Dendritic cell treated with granulocyte-macrophage colony-stimulating factor and Interleukin-4, amounts not matched to agents 40 ng/mL and 50 ng/mL, for 4 days (primary cell): ENCODE results near the gene HTR3A.

ENCODE experiments used
- H3K27ac Mint-ChIP-seq: one replicate; pipeline ENCODE4 v1.8.0; 2022; ENCODE audit warnings: mild to moderate bottlenecking, mixed read lengths
- H3K27me3 Mint-ChIP-seq: one replicate; pipeline ENCODE4 v1.8.0; 2022; ENCODE audit warnings: mild to moderate bottlenecking, mixed read lengths
- H3K36me3 Mint-ChIP-seq: one replicate; pipeline ENCODE4 v1.8.0; 2022; ENCODE audit warnings: low read depth, mixed read lengths
- H3K4me1 Mint-ChIP-seq: one replicate; pipeline ENCODE4 v1.8.0; 2022; ENCODE audit warnings: low read depth, mixed read lengths
- H3K4me3 Mint-ChIP-seq: one replicate; pipeline ENCODE4 v1.8.0; 2022; ENCODE audit warnings: mild to moderate bottlenecking, moderate library complexity, mixed read lengths
- H3K9me3 Mint-ChIP-seq: one replicate; pipeline ENCODE4 v1.8.0; 2022; ENCODE audit warnings: mixed read lengths
- intact Hi-C: fragments of 100-400 bp; cut with micrococcal nuclease; formaldehyde crosslinking; loops from one replicate; pipeline ENCODE4 v1.15.0; 2022

Gene HTR3A

DNA sequence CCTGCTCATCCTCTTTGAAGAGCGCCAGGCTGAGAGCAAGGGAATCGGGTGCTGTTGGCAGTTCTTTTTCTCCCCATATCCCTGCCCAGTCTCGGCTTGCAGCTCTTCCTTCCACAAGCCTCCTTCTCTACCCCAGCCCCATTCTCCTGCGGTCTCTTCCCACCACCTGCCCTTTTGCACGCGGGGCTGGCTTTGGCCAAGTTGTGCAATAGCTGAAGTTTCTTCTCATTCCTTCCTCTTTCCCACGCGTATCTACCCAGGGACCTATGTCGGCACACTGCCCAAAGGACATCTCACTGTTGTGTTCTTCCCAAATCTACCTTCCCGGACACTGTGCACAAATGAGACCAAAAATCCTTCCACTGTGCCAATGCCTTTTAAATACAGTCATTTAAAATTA is 22.3 kb upstream of the HTR3A start:
- Mint-ChIP-seq H3K36me3 (no peaks in the 10 kb centered on the region), H3K27ac (no peak overlapping the region), H3K4me1 (peaks cover 26% of the 10 kb centered on the region), H3K4me3 (no peak overlapping the region), H3K9me3 (no peaks in the 10 kb centered on the region), H3K27me3 (peaks cover 2% of the 10 kb centered on the region)
- intact Hi-C loops = no loop called here

DNA sequence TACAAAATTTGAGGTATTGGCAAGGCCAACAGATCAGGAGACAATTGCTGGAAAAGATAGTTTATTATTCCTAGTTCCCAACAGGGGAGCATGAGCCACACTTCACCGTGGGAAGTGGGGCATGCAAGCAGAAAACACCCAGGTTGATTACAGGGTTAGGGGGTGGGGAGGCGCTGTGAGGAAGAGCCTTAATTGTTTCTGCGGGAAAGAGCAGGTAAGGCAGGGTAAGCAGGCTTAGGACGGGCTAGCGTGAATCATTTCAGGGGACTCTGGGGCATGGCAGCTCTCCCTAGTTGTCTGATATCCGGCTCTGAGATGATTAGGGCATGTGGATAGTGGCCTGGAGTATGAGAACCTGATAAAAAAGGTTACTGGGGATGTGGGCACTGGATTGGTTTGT is 20.7 kb upstream of the HTR3A start:
- peaks cover 2% of the 10 kb centered on the region for H3K27me3 Mint-ChIP-seq
- no peaks in the 10 kb centered on the region for H3K36me3 Mint-ChIP-seq
- peaks cover 24% of the 10 kb centered on the region for H3K4me1 Mint-ChIP-seq
- H3K27ac Mint-ChIP-seq = no peak overlapping the region
- no peaks in the 10 kb centered on the region for H3K9me3 Mint-ChIP-seq
- H3K4me3 Mint-ChIP-seq = no peak overlapping the region
- intact Hi-C loops = no loop called here

DNA sequence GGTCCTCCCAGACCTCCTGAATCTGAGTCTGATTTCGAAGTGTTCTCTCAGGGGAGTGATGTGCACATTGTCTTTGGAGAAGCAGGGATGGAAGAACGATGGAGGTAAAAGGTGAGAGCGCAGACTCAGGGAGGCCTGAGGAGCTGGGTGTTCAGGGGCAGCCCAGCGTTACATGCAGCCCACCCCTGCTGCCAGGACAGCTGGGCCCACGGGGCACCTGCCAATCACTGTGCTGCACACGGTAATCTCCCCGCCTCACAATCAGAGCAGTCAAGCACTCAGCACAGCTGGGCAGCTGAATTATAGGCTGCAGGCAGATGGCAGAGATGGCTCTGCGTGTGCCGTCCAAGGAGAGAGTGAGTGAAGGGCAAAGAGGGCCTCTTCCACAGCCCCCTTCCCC is 17.9 kb upstream of the HTR3A start:
- Mint-ChIP-seq H3K4me3 (no peak overlapping the region), H3K36me3 (no peaks in the 10 kb centered on the region), H3K9me3 (no peaks in the 10 kb centered on the region), H3K27me3 (no peaks in the 10 kb centered on the region), H3K4me1 (peaks cover 30% of the 10 kb centered on the region), H3K27ac (no peak overlapping the region)
- intact Hi-C loops = no loop called here

DNA sequence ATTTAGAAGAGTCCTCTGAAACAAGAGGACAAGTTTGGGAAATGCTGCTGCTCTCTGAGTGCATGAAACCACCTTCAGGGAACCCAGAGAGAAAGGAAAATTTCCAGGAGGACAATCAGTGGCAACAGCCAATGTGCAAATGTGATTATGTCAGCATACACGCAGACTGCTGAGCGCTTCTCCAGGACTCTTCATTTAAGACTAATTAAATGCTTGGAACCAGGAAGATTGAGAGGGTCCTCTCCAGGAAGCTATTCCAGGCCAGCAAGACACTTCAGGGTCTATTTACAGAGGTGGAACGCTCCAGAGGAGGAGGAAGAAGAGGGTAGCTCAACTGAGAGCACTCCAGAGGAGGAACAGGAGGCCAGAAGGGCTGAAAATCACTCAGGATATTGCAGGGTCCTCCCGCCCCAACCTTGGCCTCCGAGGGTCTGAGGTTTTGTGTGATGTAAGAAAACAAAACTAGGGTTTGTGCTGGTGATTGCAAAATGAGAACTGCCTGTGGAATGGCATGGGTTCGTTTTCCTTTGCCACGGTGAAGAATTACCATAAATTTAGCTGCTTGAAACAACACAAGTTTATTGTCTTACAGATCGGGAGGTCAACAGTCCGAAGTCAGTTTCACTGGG is 14.1 kb upstream of the HTR3A start:
- intact Hi-C loops = no loop called here
- no peaks in the 10 kb centered on the region for H3K36me3 Mint-ChIP-seq
- H3K4me3 Mint-ChIP-seq = no peak overlapping the region
- H3K27me3 Mint-ChIP-seq = no peaks in the 10 kb centered on the region
- H3K4me1 Mint-ChIP-seq = peaks cover 22% of the 10 kb centered on the region
- H3K9me3 Mint-ChIP-seq = no peaks in the 10 kb centered on the region
- no peak overlapping the region for H3K27ac Mint-ChIP-seq

DNA sequence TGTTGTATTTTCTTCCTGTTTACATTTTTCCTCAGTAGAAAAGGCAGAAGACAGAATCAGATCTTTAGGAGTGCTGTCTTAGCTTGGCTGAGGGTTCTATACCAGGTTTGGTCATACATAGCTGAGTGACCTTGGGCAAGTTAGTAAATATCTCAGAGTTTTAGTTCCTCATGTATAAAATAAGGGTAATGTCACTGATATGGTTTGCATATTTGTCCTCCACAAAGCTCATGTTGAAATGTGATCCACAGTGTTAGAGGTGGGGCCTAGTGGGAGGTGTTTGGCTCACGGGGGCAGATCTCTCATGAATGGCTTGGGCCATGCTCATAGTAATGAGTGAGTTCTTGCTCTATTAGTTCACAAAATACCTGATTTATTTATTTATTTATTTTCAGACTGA is 7.5 kb upstream of the HTR3A start:
- intact Hi-C loops = no loop called here
- H3K27me3 Mint-ChIP-seq = no peaks in the 10 kb centered on the region
- no peaks in the 10 kb centered on the region for H3K36me3 Mint-ChIP-seq
- no peaks in the 10 kb centered on the region for H3K4me1 Mint-ChIP-seq
- H3K27ac Mint-ChIP-seq = no peak overlapping the region
- H3K4me3 Mint-ChIP-seq = no peak overlapping the region
- H3K9me3 Mint-ChIP-seq = no peaks in the 10 kb centered on the region

DNA sequence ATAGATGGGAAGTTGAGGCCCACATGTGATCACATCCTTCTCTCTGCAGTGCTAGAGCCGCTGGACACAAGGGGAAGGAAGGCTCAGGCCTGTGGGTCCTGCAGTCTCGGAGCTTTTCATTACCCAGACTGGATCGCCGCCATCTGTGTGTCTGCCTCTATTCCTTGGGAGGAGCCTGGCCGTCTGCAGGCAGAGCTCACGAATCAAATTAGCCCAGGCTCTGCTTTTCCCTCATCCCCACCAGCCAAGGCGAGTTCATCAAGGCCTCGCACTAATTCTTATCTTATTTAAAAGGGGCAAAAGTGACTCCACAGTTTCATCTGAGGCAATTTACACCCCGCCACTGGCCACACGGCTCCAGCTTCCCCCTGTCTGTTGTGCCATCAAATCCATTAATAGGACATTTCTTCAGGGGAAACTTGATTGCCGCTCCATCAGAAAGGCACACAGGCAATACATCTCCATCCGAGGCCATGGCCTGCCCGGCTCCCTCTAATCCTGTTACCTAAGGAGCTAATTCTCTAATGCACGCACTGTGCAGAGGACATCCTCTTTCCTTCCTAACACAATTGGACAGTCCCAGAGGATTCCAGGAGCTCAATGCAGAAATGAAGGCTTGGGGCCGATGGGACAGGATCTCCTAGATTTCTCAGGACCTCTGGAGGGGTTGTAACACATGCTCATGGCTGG is 3.3 kb upstream of the HTR3A start:
- H3K4me3 Mint-ChIP-seq = no peak overlapping the region
- peaks cover 2% of the 10 kb centered on the region for H3K27me3 Mint-ChIP-seq
- intact Hi-C loops = no loop called here
- peaks cover 2% of the 10 kb centered on the region for H3K4me1 Mint-ChIP-seq
- H3K9me3 Mint-ChIP-seq = no peaks in the 10 kb centered on the region
- H3K36me3 Mint-ChIP-seq = no peaks in the 10 kb centered on the region
- no peak overlapping the region for H3K27ac Mint-ChIP-seq

DNA sequence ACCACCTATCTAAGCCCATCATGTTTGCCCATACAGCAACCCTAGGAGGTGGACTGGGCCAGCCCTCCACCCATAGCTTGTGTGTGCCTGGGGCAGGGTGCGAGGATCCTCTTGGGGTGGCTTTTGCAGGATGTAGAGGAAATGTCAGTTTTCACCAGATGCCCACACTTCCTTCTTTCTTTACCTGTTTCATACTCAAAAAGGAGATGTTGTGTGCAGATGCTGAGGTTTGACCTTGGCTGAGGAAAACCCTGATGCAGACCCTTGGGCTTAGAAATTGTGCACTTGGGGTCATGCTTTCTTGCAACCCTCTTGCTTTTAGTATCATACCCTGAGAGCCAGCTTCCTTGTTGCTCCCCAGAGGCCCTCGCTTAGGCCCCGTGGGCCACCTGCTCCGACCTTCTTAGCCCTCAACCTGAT is 2.2 kb downstream of the HTR3A start:
- H3K36me3 Mint-ChIP-seq = no peaks in the 10 kb centered on the region
- no peak overlapping the region for H3K4me3 Mint-ChIP-seq
- peaks cover 2% of the 10 kb centered on the region for H3K27me3 Mint-ChIP-seq
- H3K4me1 Mint-ChIP-seq = peaks cover 14% of the 10 kb centered on the region
- intact Hi-C loops = no loop called here
- no peaks in the 10 kb centered on the region for H3K9me3 Mint-ChIP-seq
- H3K27ac Mint-ChIP-seq = no peak overlapping the region

DNA sequence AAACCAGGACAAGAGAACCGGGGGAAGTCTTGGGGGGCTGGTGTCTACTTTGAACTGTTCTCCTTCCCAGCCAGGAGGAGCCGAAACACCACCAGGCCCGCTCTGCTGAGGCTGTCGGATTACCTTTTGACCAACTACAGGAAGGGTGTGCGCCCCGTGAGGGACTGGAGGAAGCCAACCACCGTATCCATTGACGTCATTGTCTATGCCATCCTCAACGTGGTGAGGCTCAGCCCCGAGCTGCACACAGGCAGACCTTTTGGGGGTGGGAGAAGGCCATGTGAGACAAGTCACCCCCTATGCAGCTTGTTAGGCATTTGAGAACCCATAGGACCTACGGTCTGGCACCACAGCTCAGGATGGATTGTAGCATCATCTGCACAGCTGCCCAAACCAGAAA is 2.8 kb downstream of the HTR3A start:
- Mint-ChIP-seq H3K27ac (no peak overlapping the region), H3K36me3 (no peaks in the 10 kb centered on the region), H3K4me1 (peaks cover 14% of the 10 kb centered on the region), H3K9me3 (no peaks in the 10 kb centered on the region), H3K27me3 (peaks cover 2% of the 10 kb centered on the region), H3K4me3 (no peak overlapping the region)
- intact Hi-C loops = no loop called here

DNA sequence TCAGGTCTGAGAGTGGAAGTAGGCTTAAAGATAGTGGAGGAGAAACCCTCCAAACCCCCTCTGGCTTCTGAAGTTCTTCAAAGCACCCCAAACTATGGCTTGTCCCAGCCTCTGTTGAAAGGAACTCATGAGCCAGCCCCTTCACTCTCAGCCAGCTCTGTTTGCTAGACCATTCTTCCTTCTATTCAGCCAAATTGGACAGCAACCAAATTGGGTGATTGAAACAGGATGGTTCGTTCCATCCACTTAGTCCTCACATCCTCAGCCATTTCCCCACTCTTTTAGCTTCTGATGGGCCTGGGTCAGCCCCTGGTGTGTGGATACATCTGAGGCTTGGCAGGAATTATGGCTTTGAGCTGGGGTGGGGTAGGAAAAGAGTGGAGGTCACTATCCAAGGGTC is 4.5 kb downstream of the HTR3A start:
- intact Hi-C loops = no loop called here
- Mint-ChIP-seq H3K36me3 (no peaks in the 10 kb centered on the region), H3K27me3 (peaks cover 2% of the 10 kb centered on the region)

DNA sequence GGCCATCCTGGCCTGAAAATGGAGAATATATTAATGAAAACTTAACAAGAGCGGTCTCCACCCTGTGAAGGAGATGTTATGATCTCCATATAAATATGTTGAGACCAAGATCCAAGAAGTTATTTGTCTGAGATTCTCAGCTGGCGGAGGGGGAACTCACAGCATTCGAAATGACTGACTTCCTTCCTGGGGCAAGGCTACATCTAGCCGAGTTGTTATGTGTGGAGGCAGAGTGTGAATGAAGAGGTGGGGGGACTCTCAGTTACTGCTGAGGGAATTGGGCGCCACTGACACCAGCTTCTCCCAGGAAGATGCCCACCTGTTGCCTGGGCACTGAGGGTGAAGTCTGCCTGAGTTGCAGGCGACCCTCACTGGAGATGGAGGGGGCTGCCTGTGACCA is 5.9 kb downstream of the HTR3A start:
- Mint-ChIP-seq H3K4me1 (peaks cover 14% of the 10 kb centered on the region), H3K27me3 (peaks cover 2% of the 10 kb centered on the region), H3K9me3 (no peaks in the 10 kb centered on the region), H3K4me3 (no peak overlapping the region), H3K36me3 (no peaks in the 10 kb centered on the region), H3K27ac (no peak overlapping the region)
- intact Hi-C loops = no loop called here

More for the DNA sequence above, 4.5 kb downstream of the HTR3A start:
- Mint-ChIP-seq H3K4me1 (peaks cover 14% of the 10 kb centered on the region), H3K27ac (no peak overlapping the region), H3K9me3 (no peaks in the 10 kb centered on the region), H3K4me3 (no peak overlapping the region)

DNA sequence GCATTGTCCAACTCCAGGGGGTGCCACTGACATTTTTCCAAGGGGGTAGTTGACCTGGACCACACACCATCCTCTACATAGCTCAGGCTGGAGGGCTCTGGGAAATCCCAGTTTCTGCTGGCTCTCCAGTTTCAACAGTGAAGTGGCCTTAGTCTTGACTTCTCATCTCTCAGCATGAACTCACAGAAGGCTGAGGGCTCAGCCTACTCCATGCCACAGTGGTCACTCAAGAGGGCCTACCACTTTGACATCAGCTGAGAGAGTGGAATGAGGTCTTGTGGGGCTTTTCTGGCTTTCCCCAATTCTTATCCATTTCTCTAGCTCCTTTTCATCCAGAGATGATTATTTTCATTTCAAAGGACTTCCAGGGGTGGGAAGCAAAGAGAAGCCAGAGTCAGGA is 7.4 kb downstream of the HTR3A start:
- Mint-ChIP-seq H3K4me1 (peaks cover 5% of the 10 kb centered on the region), H3K9me3 (no peaks in the 10 kb centered on the region), H3K27ac (no peak overlapping the region), H3K4me3 (no peak overlapping the region), H3K27me3 (no peaks in the 10 kb centered on the region), H3K36me3 (no peaks in the 10 kb centered on the region)
- intact Hi-C loops = no loop called here

DNA sequence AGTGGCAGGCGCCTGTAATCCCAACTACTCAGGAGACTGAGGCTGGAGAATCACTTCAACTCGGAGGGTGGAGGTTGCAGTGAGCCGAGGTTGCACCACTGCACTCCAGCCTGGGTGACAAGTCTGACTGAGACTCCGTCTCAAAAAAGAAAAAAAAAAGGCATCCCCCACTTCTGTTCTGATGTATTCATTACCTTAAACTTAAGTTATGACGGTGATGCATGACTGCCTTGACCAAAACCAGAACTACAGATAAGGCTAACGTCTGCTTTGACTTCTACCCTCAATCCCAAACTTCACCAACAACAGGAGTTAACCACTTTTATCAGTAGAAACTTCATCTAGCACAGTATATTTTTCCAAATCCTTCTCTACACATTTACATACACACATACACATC is 9.9 kb downstream of the HTR3A start:
- Mint-ChIP-seq H3K27me3 (no peaks in the 10 kb centered on the region), H3K27ac (no peak overlapping the region), H3K9me3 (no peaks in the 10 kb centered on the region), H3K4me3 (no peak overlapping the region), H3K36me3 (no peaks in the 10 kb centered on the region), H3K4me1 (no peaks in the 10 kb centered on the region)
- intact Hi-C loops = no loop called here

DNA sequence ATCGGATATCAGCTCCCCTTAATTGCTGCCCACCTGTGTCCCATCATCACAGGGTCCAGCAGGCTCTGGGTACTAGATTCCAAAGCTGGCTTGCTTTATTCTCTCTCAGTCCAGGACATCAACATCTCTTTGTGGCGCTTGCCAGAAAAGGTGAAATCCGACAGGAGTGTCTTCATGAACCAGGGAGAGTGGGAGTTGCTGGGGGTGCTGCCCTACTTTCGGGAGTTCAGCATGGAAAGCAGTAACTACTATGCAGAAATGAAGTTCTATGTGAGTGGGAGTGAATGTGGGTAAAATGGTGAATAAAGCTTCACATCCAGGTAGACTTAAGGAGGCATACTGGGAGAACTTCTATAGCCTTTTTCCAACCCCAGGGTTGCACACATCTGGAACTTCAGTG is 11.0 kb downstream of the HTR3A start:
- H3K9me3 Mint-ChIP-seq = no peaks in the 10 kb centered on the region
- no peak overlapping the region for H3K4me3 Mint-ChIP-seq
- no peaks in the 10 kb centered on the region for H3K27me3 Mint-ChIP-seq
- no peaks in the 10 kb centered on the region for H3K4me1 Mint-ChIP-seq
- H3K27ac Mint-ChIP-seq = no peak overlapping the region
- intact Hi-C loops = no loop called here
- H3K36me3 Mint-ChIP-seq = no peaks in the 10 kb centered on the region

DNA sequence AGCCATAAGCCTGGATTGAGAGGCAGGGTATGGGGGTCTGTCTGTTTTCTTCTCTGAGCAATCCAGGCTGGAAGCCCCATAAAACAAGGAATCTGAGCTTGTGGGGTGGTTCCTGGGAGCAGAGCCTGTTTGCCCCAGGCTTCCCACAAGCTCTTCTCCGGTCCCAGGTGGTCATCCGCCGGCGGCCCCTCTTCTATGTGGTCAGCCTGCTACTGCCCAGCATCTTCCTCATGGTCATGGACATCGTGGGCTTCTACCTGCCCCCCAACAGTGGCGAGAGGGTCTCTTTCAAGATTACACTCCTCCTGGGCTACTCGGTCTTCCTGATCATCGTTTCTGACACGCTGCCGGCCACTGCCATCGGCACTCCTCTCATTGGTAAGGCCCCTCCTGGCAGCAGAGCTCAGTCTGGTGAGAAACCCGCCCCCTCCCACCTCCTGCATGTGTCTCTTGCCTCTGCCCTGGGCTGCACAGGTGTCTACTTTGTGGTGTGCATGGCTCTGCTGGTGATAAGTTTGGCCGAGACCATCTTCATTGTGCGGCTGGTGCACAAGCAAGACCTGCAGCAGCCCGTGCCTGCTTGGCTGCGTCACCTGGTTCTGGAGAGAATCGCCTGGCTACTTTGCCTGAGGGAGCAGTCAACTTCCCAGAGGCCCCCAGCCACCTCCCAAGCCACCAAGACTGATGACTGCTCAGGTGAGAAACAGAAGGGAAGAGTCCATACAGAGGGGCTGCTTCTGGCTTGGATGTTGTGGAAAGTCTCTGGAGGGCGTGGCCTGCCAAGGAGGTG is 11.6 kb downstream of the HTR3A start:
- Mint-ChIP-seq H3K27me3 (peaks cover 1% of the 10 kb centered on the region), H3K27ac (no peak overlapping the region), H3K4me3 (no peak overlapping the region), H3K4me1 (no peaks in the 10 kb centered on the region), H3K9me3 (no peaks in the 10 kb centered on the region), H3K36me3 (no peaks in the 10 kb centered on the region)
- intact Hi-C loops = no loop called here
